IMR-90 (cell line): Measurements from ENCODE around the gene DDX60. TPM values are rescaled to one million over a fixed set of nuclear protein-coding genes. Genes with fewer than 3 reads are reported as not detected.
A peak's percentile ranks its signal among the peaks of the same experiment; 100 is the strongest.

Experiments used
- ATAC-seq: fragments of 200-7000 bp; cut with Tn5 transposase; 2 replicates; pipeline ENCODE4 v1.9.1; 2020; ENCODE audit warnings: low read depth, mild to moderate bottlenecking, moderate library complexity
- BruUV-seq: library from RNA; stranded (reverse); fragments of 400-500 nt; replicated peaks from 2 replicates; lab custom pipeline; 2021; lab: Mats Ljungman, UMichigan
- CTCF ChIA-PET: fragments of 300-600 bp; formaldehyde crosslinking; extraction: SDS; loops from one replicate; lab custom pipeline; 2021; ENCODE audit warnings: antibody characterized with exemption; lab: Yijun Ruan, JAX
- POLR2A ChIA-PET: fragments of 300-600 bp; sonication (Branson Sonifier 250); formaldehyde crosslinking; loops from one replicate; lab custom pipeline; 2022; ENCODE audit warnings: antibody characterized with exemption; ENCODE audit not compliant: unreplicated experiment; lab: Charles Lee
- DNase-seq: peaks from one replicate; pipeline ENCODE4 v3.0.0; 2013
- H2AFZ ChIP-seq: replicated peaks from 2 replicates; pipeline ENCODE3; 2013; ENCODE audit warnings: low read length, mild to moderate bottlenecking; ENCODE audit not compliant: poor library complexity
- H2AK5ac ChIP-seq: 2 replicates; pipeline ENCODE4 v1.6.1; 2013; ENCODE audit warnings: low read depth, low read length, inconsistent platforms
- H2AK9ac ChIP-seq: replicated peaks from 2 replicates; pipeline ENCODE3; 2013; ENCODE audit warnings: mild to moderate bottlenecking, low read depth, low read length, moderate library complexity; ENCODE audit not compliant: poor library complexity
- H2BK120ac ChIP-seq: 2 replicates; pipeline ENCODE4 v1.6.1; 2013; ENCODE audit warnings: low read depth, low read length, inconsistent platforms
- H2BK15ac ChIP-seq: 3 replicates; pipeline ENCODE4 v1.6.1; 2013; ENCODE audit warnings: low read depth, low read length, inconsistent platforms
- H2BK20ac ChIP-seq: 2 replicates; pipeline ENCODE4 v1.6.1; 2013; ENCODE audit warnings: low read depth, mild to moderate bottlenecking, inconsistent platforms, low read length, moderate library complexity
- H2BK5ac ChIP-seq: 2 replicates; pipeline ENCODE4 v1.6.1; 2013; ENCODE audit warnings: mild to moderate bottlenecking, low read depth, low read length, inconsistent platforms; ENCODE audit not compliant: poor library complexity, severe bottlenecking
- H3K14ac ChIP-seq: replicated peaks from 2 replicates; pipeline ENCODE4 v1.6.1; 2013; ENCODE audit warnings: low read depth, low read length, inconsistent platforms
- H3K18ac ChIP-seq: 2 replicates; pipeline ENCODE4 v1.6.1; 2013; ENCODE audit warnings: low read depth, low read length, control low read depth
- H3K23ac ChIP-seq: 2 replicates; pipeline ENCODE4 v1.6.1; 2013; ENCODE audit warnings: low read depth, low read length, inconsistent platforms
- H3K27ac ChIP-seq: 2 replicates; pipeline ENCODE4 v1.5.1; 2013; ENCODE audit warnings: mild to moderate bottlenecking, control low read depth, low read length; ENCODE audit not compliant: insufficient read depth
- H3K27me3 ChIP-seq: 2 replicates; pipeline ENCODE4 v1.6.1; 2013; ENCODE audit warnings: low read length; ENCODE audit not compliant: control insufficient read depth, insufficient read depth
- H3K36me3 ChIP-seq: 2 replicates; pipeline ENCODE4 v1.6.1; 2013; ENCODE audit warnings: low read length, mixed read lengths; ENCODE audit not compliant: control insufficient read depth, insufficient read depth
- H3K4ac ChIP-seq: 2 replicates; pipeline ENCODE4 v1.6.1; 2013; ENCODE audit warnings: low read depth, low read length, inconsistent platforms
- H3K4me1 ChIP-seq: 2 replicates; pipeline ENCODE4 v1.6.1; 2013; ENCODE audit warnings: low read length, mixed read lengths; ENCODE audit not compliant: control insufficient read depth, insufficient read depth
- H3K4me2 ChIP-seq: 2 replicates; pipeline ENCODE4 v1.6.1; 2013; ENCODE audit warnings: low read depth, mild to moderate bottlenecking, control low read depth, low read length, moderate library complexity
- H3K4me3 ChIP-seq: 2 replicates; pipeline ENCODE4 v1.5.1; 2013; ENCODE audit warnings: low read depth, mild to moderate bottlenecking, control low read depth, low read length, moderate library complexity; ENCODE audit not compliant: insufficient read depth
- H3K56ac ChIP-seq: 2 replicates; pipeline ENCODE4 v1.6.1; 2013; ENCODE audit warnings: low read length, inconsistent platforms; ENCODE audit not compliant: insufficient read depth; ENCODE audit errors: extremely low read depth
- H3K79me1 ChIP-seq, 2 experiments: 2 replicates each; pipeline ENCODE4 v1.6.1; 2013; ENCODE audit warnings: low read length in 2 of 2, inconsistent platforms in 1 of 2, low read depth in 1 of 2
- H3K9ac ChIP-seq: 2 replicates; pipeline ENCODE4 v1.6.1; 2013; ENCODE audit warnings: low read depth, low read length, control low read depth
- H3K9me1 ChIP-seq: 2 replicates; pipeline ENCODE4 v1.6.1; 2013; ENCODE audit warnings: low read length, inconsistent platforms; ENCODE audit not compliant: insufficient read depth
- H3K9me3 ChIP-seq: 2 replicates; pipeline ENCODE4 v1.6.1; 2013; ENCODE audit warnings: low read length; ENCODE audit not compliant: control insufficient read depth, insufficient read depth
- H4K20me1 ChIP-seq: 2 replicates; pipeline ENCODE4 v1.6.1; 2013; ENCODE audit warnings: low read length, inconsistent platforms; ENCODE audit not compliant: insufficient read depth
- H4K5ac ChIP-seq: 2 replicates; pipeline ENCODE4 v1.6.1; 2013; ENCODE audit warnings: mild to moderate bottlenecking, low read depth, low read length, control low read depth
- H4K8ac ChIP-seq, 2 experiments: 2 replicates each; pipeline ENCODE4 v1.6.1; 2013; ENCODE audit warnings: low read depth in 2 of 2, low read length in 2 of 2, control low read depth in 1 of 2, inconsistent platforms in 1 of 2
- H4K91ac ChIP-seq: 2 replicates; pipeline ENCODE4 v1.6.1; 2013; ENCODE audit warnings: low read depth, low read length, inconsistent platforms; ENCODE audit not compliant: insufficient read depth
- ELK1 ChIP-seq: fragments of 150-350 bp; IDR thresholded peaks from 2 replicates; pipeline ENCODE4 v1.6.1; 2016; ENCODE audit warnings: low read depth, mild to moderate bottlenecking, low read length, moderate library complexity, borderline replicate concordance
- NFE2L2 ChIP-seq: fragments of 150-350 bp; IDR thresholded peaks from 2 replicates; pipeline ENCODE4 v1.6.1; 2016; ENCODE audit warnings: low read depth, mild to moderate bottlenecking, low read length
- RFX5 ChIP-seq: IDR thresholded peaks from 2 replicates; pipeline ENCODE4 v1.8.0; 2012; ENCODE audit warnings: low read depth, mild to moderate bottlenecking, low read length, moderate library complexity
- USF2 ChIP-seq: fragments of 150-350 bp; IDR thresholded peaks from 2 replicates; pipeline ENCODE4 v1.6.1; 2017; ENCODE audit warnings: mild to moderate bottlenecking, antibody characterized with exemption, low read length, low read depth
- WGBS, 2 experiments: methylation state at CpG; one replicate each; pipeline versions ENCODE4 v1.1.5 to v1.1.7; 2013; ENCODE audit warnings: missing lambda C conversion rate in 2 of 2; ENCODE audit not compliant: insufficient read length in 1 of 2; ENCODE audit errors: extremely low coverage in 2 of 2; 5-methylcytosine and 5-hydroxymethylcytosine counted together
- dilution Hi-C: fragments of 300-500 bp; cut with HindIII; formaldehyde crosslinking; loops from one replicate; pipeline ENCODE4 v1.14.3; 2018; ENCODE audit warnings: low sequenced_read_pairs; ENCODE audit not compliant: unreplicated experiment
- in situ Hi-C: fragments of 300-500 bp; cut with MboI; formaldehyde crosslinking; loops from 3 replicates; pipeline ENCODE4 v1.14.3; 2019; ENCODE audit warnings: low sequenced_read_pairs, inconsistent platforms, mixed read lengths
- intact Hi-C: fragments of 100-400 bp; cut with micrococcal nuclease; formaldehyde crosslinking; loops from 2 replicates; pipeline ENCODE4 v1.10.0; 2022
- polyA plus RNA-seq, 3 experiments: library from polyadenylated mRNA; depleted of rRNA; stranded (reverse); fragments of >200 nt; gene quantifications; 2 replicates each; pipeline ENCODE4 v1.2.3, GENCODE V29; 2012; ENCODE audit warnings: low replicate concordance in 1 of 3
- total RNA-seq: library from RNA; depleted of rRNA; stranded (reverse); fragments of >200 nt; gene quantifications from 2 replicates; pipeline ENCODE4 v1.2.3, GENCODE V29; 2012

DDX60 gene
- total and polyA plus RNA-seq, 2 of the 4 experiments (the other 2 are of a cell fraction), result 3.1 to 6.6 TPM

- Histone ChIP-seq H4K8ac (no peak overlapping the region), H3K14ac (no peak overlapping the region), H3K23ac (no peak overlapping the region), H3K27ac (no peak overlapping the region), H3K4me1 (no peaks in the 10 kb centered on the region), H3K9me1 (no peaks in the 10 kb centered on the region), H2AFZ (no peak overlapping the region), H4K5ac (no peak overlapping the region), H2AK9ac (no peak overlapping the region), H3K79me1 (no peaks in the 10 kb centered on the region), H4K20me1 (no peaks in the 10 kb centered on the region), H2BK20ac (no peak overlapping the region), H4K91ac (no peak overlapping the region), H2BK5ac (no peak overlapping the region), H3K4me3 (no peak overlapping the region), H3K9ac (no peak overlapping the region), H3K36me3 (no peaks in the 10 kb centered on the region), H2BK15ac (no peak overlapping the region), H3K4me2 (no peak overlapping the region; the same call in 1 of the 2 replicates), H3K9me3 (no peaks in the 10 kb centered on the region), H2BK120ac (no peak overlapping the region), H3K4ac (no peak overlapping the region), H3K27me3 (no peaks in the 10 kb centered on the region), H3K18ac (no peak overlapping the region; the same call in 1 of the 2 replicates), H2AK5ac (no peak overlapping the region), H3K56ac (no peak overlapping the region)
- dilution Hi-C loops (no loop called here), in situ Hi-C loops (no loop called here), intact Hi-C loops (no loop called here)
- ChIA-PET POLR2A (no interaction called here), CTCF (no interaction called here)
- no TSS peak for BruUV-seq
- peak; percentile 39 for DNase-seq
- peak; percentile 86 for ATAC-seq
- 72% methylated on average over 2 of the region's 3 CpGs; no CpG with 5 or more reads in 1 of the 2 experiments for WGBS, 2 experiments
- TF ChIP-seq NFE2L2, result no peak
- TF ChIP-seq ELK1, result no peak
- no peak for TF ChIP-seq USF2
- no peak for TF ChIP-seq RFX5
Measured at GRCh38 chr4:168337550-168337940, 19.0 kb upstream of the DDX60 start.
